GM18511 (cell line): ENCODE measurements around the gene SMG6.
"Not testable (repeated sequence)": the region's sequence is repeated elsewhere in the genome, so short reads cannot be mapped to it uniquely, and the experiment has no call there.

Experiments
- ATAC-seq: cut with Tn5 transposase; IDR thresholded peaks from one replicate; pipeline ENCODE4 v1.9.1; 2021; ENCODE audit warnings: mild to moderate bottlenecking, moderate library complexity; ENCODE audit not compliant: unreplicated experiment

SMG6 gene

GRCh38 chr17:2181206-2181896 lies 122.2 kb downstream of the SMG6 start:
- ATAC-seq = no peak

- no peak for ATAC-seq
Observed at GRCh38 chr17:2180768-2181167, 122.8 kb downstream of the SMG6 start.

GRCh38 chr17:2179615-2180295 lies 123.8 kb downstream of the SMG6 start:
- ATAC-seq = no peak

- ATAC-seq = no peak
Observed at GRCh38 chr17:2178798-2179501, 124.6 kb downstream of the SMG6 start.

- ATAC-seq = no peak
Observed at GRCh38 chr17:2177235-2177811, 126.3 kb downstream of the SMG6 start.

- no peak for ATAC-seq
Observed at GRCh38 chr17:2176499-2177169, 127.0 kb downstream of the SMG6 start.

- ATAC-seq = no peak
Observed at GRCh38 chr17:2175294-2175628, 128.3 kb downstream of the SMG6 start.

- no peak for ATAC-seq
Observed at GRCh38 chr17:2174468-2175293, 128.9 kb downstream of the SMG6 start.

- ATAC-seq = no peak
Observed at GRCh38 chr17:2174014-2174413, 129.6 kb downstream of the SMG6 start.

GRCh38 chr17:2172999-2173398 lies 130.6 kb downstream of the SMG6 start:
- ATAC-seq = no peak

- ATAC-seq = no peak
Observed at GRCh38 chr17:2172077-2172851, 131.3 kb downstream of the SMG6 start.

GRCh38 chr17:2171702-2172076 lies 131.9 kb downstream of the SMG6 start:
- ATAC-seq = no peak

GRCh38 chr17:2170023-2170422 lies 133.6 kb downstream of the SMG6 start:
- ATAC-seq = no peak

GRCh38 chr17:2165723-2166122 lies 137.9 kb downstream of the SMG6 start:
- ATAC-seq = not testable (repeated sequence)

- no peak for ATAC-seq
Observed at GRCh38 chr17:2158396-2158780, 145.2 kb downstream of the SMG6 start.

- ATAC-seq = no peak
Observed at GRCh38 chr17:2157675-2158395, 145.8 kb downstream of the SMG6 start.

GRCh38 chr17:2157081-2157480 lies 146.5 kb downstream of the SMG6 start:
- no peak for ATAC-seq

- no peak for ATAC-seq
Observed at GRCh38 chr17:2156666-2157065, 146.9 kb downstream of the SMG6 start.

- no peak for ATAC-seq
Observed at GRCh38 chr17:2155573-2155972, 148.0 kb downstream of the SMG6 start.
